HEK293 (cell line): ENCODE results near the gene RTBDN.

Source experiments
- CTCF ChIA-PET: fragments of 350-600 bp; formaldehyde crosslinking; extraction: SDS; loops from one replicate; lab custom pipeline; 2021; ENCODE audit warnings: antibody characterized with exemption; lab: Yijun Ruan, JAX
- POLR2A ChIA-PET: fragments of 300-600 bp; formaldehyde crosslinking; extraction: SDS; loops from one replicate; lab custom pipeline; 2020; ENCODE audit warnings: antibody characterized with exemption, inconsistent platforms; lab: Yijun Ruan, JAX
- H3K27ac ChIP-seq: fragments of 200-500 bp; sonication (Bioruptor generic); 2 replicates; pipeline ENCODE4 v1.5.1; 2014; ENCODE audit warnings: low read depth, low read length, control low read depth, inconsistent platforms; ENCODE audit errors: extremely low read depth
- H3K36me3 ChIP-seq, 2 experiments: fragments of 200-500 bp in 1 of 2; sonication (Bioruptor generic) in 1 of 2; 1 replicate in 1 of 2; 2 replicates in 1 of 2; pipeline ENCODE4 v1.5.1; 2014 to 2017; ENCODE audit warnings: inconsistent platforms in 2 of 2, low read length in 2 of 2; ENCODE audit not compliant: control insufficient read depth in 2 of 2, insufficient read depth in 1 of 2
- H3K4me1 ChIP-seq: fragments of 200-500 bp; sonication (Bioruptor generic); 2 replicates; pipeline ENCODE4 v1.5.1; 2014; ENCODE audit warnings: mild to moderate bottlenecking, low read length, inconsistent platforms; ENCODE audit not compliant: control insufficient read depth, insufficient read depth
- H3K4me3 ChIP-seq: 2 replicates; pipeline ENCODE4 v1.5.1; 2011; ENCODE audit warnings: low read depth, mild to moderate bottlenecking, control low read depth, low read length, moderate library complexity
- H3K9me3 ChIP-seq: fragments of 200-500 bp; sonication (Bioruptor generic); 2 replicates; pipeline ENCODE4 v1.5.1; 2014; ENCODE audit warnings: low read depth, low read length, inconsistent platforms; ENCODE audit not compliant: control insufficient read depth, insufficient read depth
- AEBP2 ChIP-seq: fragments of 450-650 bp; formaldehyde crosslinking; IDR thresholded peaks from 2 replicates; pipeline ENCODE4 v1.5.1; 2016; ENCODE audit warnings: missing biosample characterization, missing genetic modification characterization, borderline replicate concordance
- CTCF ChIP-seq: fragments of 450-650 bp; formaldehyde crosslinking; IDR thresholded peaks from 2 replicates; pipeline ENCODE4 v1.5.1; 2016; ENCODE audit warnings: missing biosample characterization, missing genetic modification characterization
- GLIS1 ChIP-seq: fragments of 450-650 bp; formaldehyde crosslinking; IDR thresholded peaks from 2 replicates; pipeline ENCODE4 v1.5.1; 2016; ENCODE audit warnings: missing biosample characterization, missing genetic modification characterization
- IKZF3 ChIP-seq: fragments of 450-650 bp; IDR thresholded peaks from 2 replicates; pipeline ENCODE4 v1.5.0; 2018; ENCODE audit warnings: missing biosample characterization, mild to moderate bottlenecking, missing genetic modification characterization, moderate library complexity
- ZBTB7A ChIP-seq: fragments of 450-650 bp; formaldehyde crosslinking; IDR thresholded peaks from 2 replicates; pipeline ENCODE4 v1.5.1; 2016; ENCODE audit warnings: low read depth, missing biosample characterization, missing genetic modification characterization
- ZFP69B ChIP-seq: fragments of 450-650 bp; formaldehyde crosslinking; IDR thresholded peaks from 2 replicates; pipeline ENCODE4 v1.5.1; 2016; ENCODE audit warnings: missing biosample characterization, missing genetic modification characterization
- ZIC2 ChIP-seq: fragments of 450-650 bp; formaldehyde crosslinking; IDR thresholded peaks from 2 replicates; pipeline ENCODE4 v1.5.1; 2016; ENCODE audit warnings: missing biosample characterization, missing genetic modification characterization
- ZNF138 ChIP-seq: fragments of 450-650 bp; formaldehyde crosslinking; IDR thresholded peaks from 2 replicates; pipeline ENCODE4 v1.5.1; 2016; ENCODE audit warnings: missing biosample characterization, missing genetic modification characterization, borderline replicate concordance
- ZNF169 ChIP-seq: fragments of 450-650 bp; formaldehyde crosslinking; IDR thresholded peaks from 2 replicates; pipeline ENCODE4 v1.5.1; 2016; ENCODE audit warnings: missing biosample characterization, missing genetic modification characterization
- ZNF2 ChIP-seq: fragments of 450-650 bp; formaldehyde crosslinking; IDR thresholded peaks from 2 replicates; pipeline ENCODE4 v1.5.1; 2016; ENCODE audit warnings: missing biosample characterization, missing genetic modification characterization
- ZNF214 ChIP-seq: fragments of 450-650 bp; formaldehyde crosslinking; IDR thresholded peaks from 2 replicates; pipeline ENCODE4 v1.5.1; 2017; ENCODE audit warnings: missing biosample characterization, mild to moderate bottlenecking, missing genetic modification characterization, borderline replicate concordance
- ZNF341 ChIP-seq: fragments of 450-650 bp; formaldehyde crosslinking; IDR thresholded peaks from 2 replicates; pipeline ENCODE4; 2016; ENCODE audit warnings: low read depth, missing biosample characterization, missing genetic modification characterization
- ZNF362 ChIP-seq: fragments of 450-650 bp; formaldehyde crosslinking; IDR thresholded peaks from 2 replicates; pipeline ENCODE4 v1.5.1; 2016; ENCODE audit warnings: missing biosample characterization, missing genetic modification characterization
- ZNF510 ChIP-seq: fragments of 450-650 bp; formaldehyde crosslinking; IDR thresholded peaks from 2 replicates; pipeline ENCODE4 v1.5.1; 2018; ENCODE audit warnings: mild to moderate bottlenecking, missing genetic modification characterization, missing biosample characterization; ENCODE audit not compliant: insufficient replicate concordance
- ZNF626 ChIP-seq: fragments of 450-650 bp; sonication (Bioruptor Pico); formaldehyde crosslinking; IDR thresholded peaks from 2 replicates; pipeline ENCODE4 v1.5.1; 2018; ENCODE audit warnings: missing biosample characterization, missing genetic modification characterization, inconsistent platforms
- ZNF776 ChIP-seq: fragments of 450-650 bp; formaldehyde crosslinking; IDR thresholded peaks from 2 replicates; pipeline ENCODE4 v1.5.0; 2017; ENCODE audit warnings: missing biosample characterization, missing genetic modification characterization, borderline replicate concordance
- ZNF791 ChIP-seq: fragments of 450-650 bp; formaldehyde crosslinking; IDR thresholded peaks from 2 replicates; pipeline ENCODE4 v1.5.1; 2016; ENCODE audit warnings: missing biosample characterization, missing genetic modification characterization
- TF ChIP-seq, protein P1 (sequence below): fragments of 450-650 bp; formaldehyde crosslinking; IDR thresholded peaks from 2 replicates; pipeline ENCODE4 v1.5.1; 2016; ENCODE audit warnings: missing biosample characterization, missing genetic modification characterization
- TF ChIP-seq, protein P2 (sequence below): fragments of 450-650 bp; formaldehyde crosslinking; optimal IDR thresholded peaks from 2 replicates; pipeline ENCODE3; 2016; ENCODE audit warnings: missing biosample characterization, mild to moderate bottlenecking, missing genetic modification characterization
- TF ChIP-seq, protein P3 (sequence below): fragments of 450-650 bp; formaldehyde crosslinking; IDR thresholded peaks from 2 replicates; pipeline ENCODE4 v1.5.1; 2017; ENCODE audit warnings: missing biosample characterization, missing genetic modification characterization

Gene RTBDN

DNA sequence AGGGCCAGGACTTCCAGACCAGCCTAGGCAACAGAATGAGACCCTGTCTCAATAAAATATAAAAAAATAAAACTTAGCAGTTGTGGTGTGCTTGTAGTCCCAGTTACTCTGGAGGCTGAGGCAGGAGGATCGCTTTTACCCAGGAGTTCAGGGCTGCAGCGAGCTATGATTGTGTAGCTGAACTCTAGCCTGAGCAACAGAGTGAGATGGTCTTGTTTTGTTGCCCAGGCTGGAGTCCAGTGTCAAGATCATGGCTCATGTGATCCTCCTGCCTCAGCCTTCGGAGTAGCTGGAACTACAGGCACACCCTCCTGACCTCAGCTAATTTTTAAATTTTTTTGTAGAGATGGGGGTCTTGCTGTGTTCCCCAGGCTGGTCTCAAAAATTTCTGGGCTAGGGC, 47.4 kb downstream of the RTBDN start (continued):
- TF ChIP-seq AEBP2 (tag by site-specific recombination) = no peak

GRCh38 chr19:12786141-12786870, 48.1 kb downstream of the RTBDN start:
- H3K27ac ChIP-seq = no peak overlapping the region
- TF ChIP-seq, protein P1, sequence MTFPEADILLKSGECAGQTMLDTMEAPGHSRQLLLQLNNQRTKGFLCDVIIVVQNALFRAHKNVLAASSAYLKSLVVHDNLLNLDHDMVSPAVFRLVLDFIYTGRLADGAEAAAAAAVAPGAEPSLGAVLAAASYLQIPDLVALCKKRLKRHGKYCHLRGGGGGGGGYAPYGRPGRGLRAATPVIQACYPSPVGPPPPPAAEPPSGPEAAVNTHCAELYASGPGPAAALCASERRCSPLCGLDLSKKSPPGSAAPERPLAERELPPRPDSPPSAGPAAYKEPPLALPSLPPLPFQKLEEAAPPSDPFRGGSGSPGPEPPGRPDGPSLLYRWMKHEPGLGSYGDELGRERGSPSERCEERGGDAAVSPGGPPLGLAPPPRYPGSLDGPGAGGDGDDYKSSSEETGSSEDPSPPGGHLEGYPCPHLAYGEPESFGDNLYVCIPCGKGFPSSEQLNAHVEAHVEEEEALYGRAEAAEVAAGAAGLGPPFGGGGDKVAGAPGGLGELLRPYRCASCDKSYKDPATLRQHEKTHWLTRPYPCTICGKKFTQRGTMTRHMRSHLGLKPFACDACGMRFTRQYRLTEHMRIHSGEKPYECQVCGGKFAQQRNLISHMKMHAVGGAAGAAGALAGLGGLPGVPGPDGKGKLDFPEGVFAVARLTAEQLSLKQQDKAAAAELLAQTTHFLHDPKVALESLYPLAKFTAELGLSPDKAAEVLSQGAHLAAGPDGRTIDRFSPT (tag by site-specific recombination) = peak; percentile 52; the same call in 1 of the 2 replicates
- TF ChIP-seq ZNF169 (tag by site-specific recombination) = no peak
- no peak for TF ChIP-seq ZNF138 (tag by site-specific recombination)

GRCh38 chr19:12785431-12786031, 48.8 kb downstream of the RTBDN start:
- CTCF ChIA-PET = no interaction called here
- TF ChIP-seq IKZF3 = no peak
- peak; percentile 92 for TF ChIP-seq GLIS1 (tag by site-specific recombination)
- no peak for TF ChIP-seq ZNF362 (tag by site-specific recombination)
- TF ChIP-seq ZNF341 (tag by site-specific recombination) = peak; percentile 64
- TF ChIP-seq ZNF214 = no peak
- TF ChIP-seq ZNF626 (tag by site-specific recombination) = no peak
- peak; percentile 32; the same call in 1 of the 2 replicates for TF ChIP-seq ZFP69B (tag by site-specific recombination)
- TF ChIP-seq ZNF776 (tag by site-specific recombination) = no peak; the same call in 1 of the 2 replicates
- TF ChIP-seq ZNF791 (tag by site-specific recombination) = no peak
- TF ChIP-seq ZBTB7A = no peak
- no peak for TF ChIP-seq CTCF (tag by site-specific recombination)
- TF ChIP-seq ZNF2 (tag by site-specific recombination) = 0 out of 2 replicates have a peak, but pooled peaks have one; percentile 5
- TF ChIP-seq ZIC2 (tag by site-specific recombination) = peak; percentile 66
- TF ChIP-seq, protein P2, sequence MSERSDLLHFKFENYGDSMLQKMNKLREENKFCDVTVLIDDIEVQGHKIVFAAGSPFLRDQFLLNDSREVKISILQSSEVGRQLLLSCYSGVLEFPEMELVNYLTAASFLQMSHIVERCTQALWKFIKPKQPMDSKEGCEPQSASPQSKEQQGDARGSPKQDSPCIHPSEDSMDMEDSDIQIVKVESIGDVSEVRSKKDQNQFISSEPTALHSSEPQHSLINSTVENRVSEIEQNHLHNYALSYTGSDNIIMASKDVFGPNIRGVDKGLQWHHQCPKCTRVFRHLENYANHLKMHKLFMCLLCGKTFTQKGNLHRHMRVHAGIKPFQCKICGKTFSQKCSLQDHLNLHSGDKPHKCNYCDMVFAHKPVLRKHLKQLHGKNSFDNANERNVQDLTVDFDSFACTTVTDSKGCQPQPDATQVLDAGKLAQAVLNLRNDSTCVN (tag by site-specific recombination) = no peak
- TF ChIP-seq, protein P3, sequence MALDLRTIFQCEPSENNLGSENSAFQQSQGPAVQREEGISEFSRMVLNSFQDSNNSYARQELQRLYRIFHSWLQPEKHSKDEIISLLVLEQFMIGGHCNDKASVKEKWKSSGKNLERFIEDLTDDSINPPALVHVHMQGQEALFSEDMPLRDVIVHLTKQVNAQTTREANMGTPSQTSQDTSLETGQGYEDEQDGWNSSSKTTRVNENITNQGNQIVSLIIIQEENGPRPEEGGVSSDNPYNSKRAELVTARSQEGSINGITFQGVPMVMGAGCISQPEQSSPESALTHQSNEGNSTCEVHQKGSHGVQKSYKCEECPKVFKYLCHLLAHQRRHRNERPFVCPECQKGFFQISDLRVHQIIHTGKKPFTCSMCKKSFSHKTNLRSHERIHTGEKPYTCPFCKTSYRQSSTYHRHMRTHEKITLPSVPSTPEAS (tag by site-specific recombination) = no peak
- TF ChIP-seq ZNF510 (tag by site-specific recombination) = no peak

More at GRCh38 chr19:12786141-12786870, 48.1 kb downstream of the RTBDN start:
- ChIA-PET CTCF (interaction anchor here (3.3 to 3.4 kb wide), 2 partner anchors 9 to 26 kb away, joined by 11 to 20 read pairs; no protein-coding TSS in a partner anchor), POLR2A (interaction anchor here (1.1 to 1.7 kb wide), 2 partner anchors 52 to 108 kb away, joined by 4 read pairs; partner anchors contain the start of gene TRIR)
- H3K9me3 ChIP-seq = no peaks in the 10 kb centered on the region
- no peaks in the 10 kb centered on the region for H3K36me3 ChIP-seq
- H3K4me3 ChIP-seq = no peak overlapping the region
- H3K4me1 ChIP-seq = peaks cover 19% of the 10 kb centered on the region

More at GRCh38 chr19:12785431-12786031, 48.8 kb downstream of the RTBDN start:
- POLR2A ChIA-PET = no interaction called here
- Histone ChIP-seq H3K36me3 (no peaks in the 10 kb centered on the region), H3K27ac (no peak overlapping the region), H3K9me3 (no peaks in the 10 kb centered on the region), H3K4me1 (peaks cover 16% of the 10 kb centered on the region), H3K4me3 (no peak overlapping the region)
